OCI-LY7 (cell line): Measurements from ENCODE around the gene TEX29.

Source experiments
- EZH2phosphoT487 ChIP-seq: fragments of 200-600 bp; sonication (generic); IDR thresholded peaks from 2 replicates; pipeline ENCODE4 v1.6.1; 2018; ENCODE audit warnings: low read depth, borderline replicate concordance, mild to moderate bottlenecking, mixed run types, antibody characterized with exemption, low read length, moderate library complexity, mixed read lengths
- TF ChIP-seq, protein P1 (sequence below): fragments of 200-600 bp; sonication (generic); conservative IDR thresholded peaks from 2 replicates; pipeline ENCODE4 v1.5.1; 2014; ENCODE audit warnings: mild to moderate bottlenecking, antibody characterized with exemption, low read length, moderate library complexity, mixed read lengths

GRCh38 chr13:111284565-111284964, 35.9 kb upstream of the TEX29 start:
- TF ChIP-seq, protein P1, sequence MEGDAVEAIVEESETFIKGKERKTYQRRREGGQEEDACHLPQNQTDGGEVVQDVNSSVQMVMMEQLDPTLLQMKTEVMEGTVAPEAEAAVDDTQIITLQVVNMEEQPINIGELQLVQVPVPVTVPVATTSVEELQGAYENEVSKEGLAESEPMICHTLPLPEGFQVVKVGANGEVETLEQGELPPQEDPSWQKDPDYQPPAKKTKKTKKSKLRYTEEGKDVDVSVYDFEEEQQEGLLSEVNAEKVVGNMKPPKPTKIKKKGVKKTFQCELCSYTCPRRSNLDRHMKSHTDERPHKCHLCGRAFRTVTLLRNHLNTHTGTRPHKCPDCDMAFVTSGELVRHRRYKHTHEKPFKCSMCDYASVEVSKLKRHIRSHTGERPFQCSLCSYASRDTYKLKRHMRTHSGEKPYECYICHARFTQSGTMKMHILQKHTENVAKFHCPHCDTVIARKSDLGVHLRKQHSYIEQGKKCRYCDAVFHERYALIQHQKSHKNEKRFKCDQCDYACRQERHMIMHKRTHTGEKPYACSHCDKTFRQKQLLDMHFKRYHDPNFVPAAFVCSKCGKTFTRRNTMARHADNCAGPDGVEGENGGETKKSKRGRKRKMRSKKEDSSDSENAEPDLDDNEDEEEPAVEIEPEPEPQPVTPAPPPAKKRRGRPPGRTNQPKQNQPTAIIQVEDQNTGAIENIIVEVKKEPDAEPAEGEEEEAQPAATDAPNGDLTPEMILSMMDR: no peak
- no peak for TF ChIP-seq EZH2phosphoT487
